Body of pancreas (tissue), 4 donors: ENCODE results near the gene RHOBTB3.

Source experiments
- POLR2A ChIP-seq, 3 donors: fragments of 450-650 bp; IDR thresholded peaks; one replicate each; pipeline ENCODE4 v1.6.1; 2016; ENCODE audit warnings: antibody characterized with exemption in 3 of 3, mild to moderate bottlenecking in 2 of 3
- TF ChIP-seq, protein P1 (sequence below), 7 experiments: fragments of 450-650 bp in 4 of 7; fragments of 200-600 bp in 3 of 7; sonication (generic) in 3 of 7; IDR thresholded peaks; one replicate each; pipeline ENCODE4 v1.5.1; 2016 to 2019; ENCODE audit warnings: antibody characterized with exemption in 7 of 7

DNA sequence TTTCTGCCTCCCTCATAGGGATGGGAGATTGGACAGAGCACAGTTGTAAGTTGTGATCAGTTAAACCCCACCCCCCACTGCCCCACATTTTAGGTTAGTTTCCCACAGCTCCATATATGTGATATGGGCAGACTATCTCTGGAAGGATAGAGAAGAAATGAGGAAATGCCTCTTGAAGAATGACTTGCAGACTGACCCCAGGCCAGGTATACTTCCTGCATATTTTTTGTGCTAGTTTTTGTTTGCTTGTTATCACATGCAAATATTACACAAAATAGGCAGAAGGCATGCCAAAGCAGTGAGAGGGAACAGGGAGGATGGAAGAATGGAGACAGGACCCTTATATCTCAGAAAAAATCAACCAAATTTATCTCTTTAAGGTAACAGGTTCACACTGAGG, 101.5 kb downstream of the RHOBTB3 start:
- TF ChIP-seq, protein P1, sequence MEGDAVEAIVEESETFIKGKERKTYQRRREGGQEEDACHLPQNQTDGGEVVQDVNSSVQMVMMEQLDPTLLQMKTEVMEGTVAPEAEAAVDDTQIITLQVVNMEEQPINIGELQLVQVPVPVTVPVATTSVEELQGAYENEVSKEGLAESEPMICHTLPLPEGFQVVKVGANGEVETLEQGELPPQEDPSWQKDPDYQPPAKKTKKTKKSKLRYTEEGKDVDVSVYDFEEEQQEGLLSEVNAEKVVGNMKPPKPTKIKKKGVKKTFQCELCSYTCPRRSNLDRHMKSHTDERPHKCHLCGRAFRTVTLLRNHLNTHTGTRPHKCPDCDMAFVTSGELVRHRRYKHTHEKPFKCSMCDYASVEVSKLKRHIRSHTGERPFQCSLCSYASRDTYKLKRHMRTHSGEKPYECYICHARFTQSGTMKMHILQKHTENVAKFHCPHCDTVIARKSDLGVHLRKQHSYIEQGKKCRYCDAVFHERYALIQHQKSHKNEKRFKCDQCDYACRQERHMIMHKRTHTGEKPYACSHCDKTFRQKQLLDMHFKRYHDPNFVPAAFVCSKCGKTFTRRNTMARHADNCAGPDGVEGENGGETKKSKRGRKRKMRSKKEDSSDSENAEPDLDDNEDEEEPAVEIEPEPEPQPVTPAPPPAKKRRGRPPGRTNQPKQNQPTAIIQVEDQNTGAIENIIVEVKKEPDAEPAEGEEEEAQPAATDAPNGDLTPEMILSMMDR (IDR thresholded peaks at IDR 0.05) = no peak
- no peak for TF ChIP-seq POLR2A (IDR thresholded peaks at IDR 0.05)
